Astrocyte of the hippocampus (primary cell): ENCODE measurements around the gene TESK2.
A peak's percentile ranks its signal among the peaks of the same experiment; 100 is the strongest.
"Not testable (repeated sequence)": the region's sequence is repeated elsewhere in the genome, so short reads cannot be mapped to it uniquely, and the experiment has no call there.

Experiments used
- DNase-seq: peaks from one replicate; pipeline ENCODE4 v3.0.0; 2011; ENCODE audit warnings: low read depth, low spot score

The TESK2 gene

GRCh38 chr1:45474194-45474593 lies 16.8 kb downstream of the TESK2 start:
- not testable (repeated sequence) for DNase-seq

GRCh38 chr1:45473302-45473701 lies 17.7 kb downstream of the TESK2 start:
- DNase-seq, result no peak

GRCh38 chr1:45470306-45470798 lies 20.6 kb downstream of the TESK2 start:
- no peak for DNase-seq

- peak; percentile 2 for DNase-seq
Observed at GRCh38 chr1:45467353-45467752, 23.6 kb downstream of the TESK2 start.

- no peak for DNase-seq
Observed at GRCh38 chr1:45465277-45465676, 25.7 kb downstream of the TESK2 start.

- DNase-seq, result no peak
Observed at GRCh38 chr1:45458894-45459293, 32.1 kb downstream of the TESK2 start.

- DNase-seq, result no peak
Observed at GRCh38 chr1:45456531-45456930, 34.4 kb downstream of the TESK2 start.

GRCh38 chr1:45455162-45455561 lies 35.8 kb downstream of the TESK2 start:
- no peak for DNase-seq

GRCh38 chr1:45454464-45454863 lies 36.5 kb downstream of the TESK2 start:
- no peak for DNase-seq

- DNase-seq, result no peak
Observed at GRCh38 chr1:45452503-45452902, 38.5 kb downstream of the TESK2 start.

- DNase-seq, result no peak
Observed at GRCh38 chr1:45448357-45448756, 42.6 kb downstream of the TESK2 start.

GRCh38 chr1:45446950-45447672 lies 43.9 kb downstream of the TESK2 start:
- DNase-seq, result no peak

- DNase-seq, result no peak
Observed at GRCh38 chr1:45446530-45446929, 44.4 kb downstream of the TESK2 start.

GRCh38 chr1:45444609-45445131 lies 46.3 kb downstream of the TESK2 start:
- DNase-seq, result no peak

- DNase-seq, result no peak
Observed at GRCh38 chr1:45443580-45444446, 47.1 kb downstream of the TESK2 start.

GRCh38 chr1:45442272-45442671 lies 48.7 kb downstream of the TESK2 start:
- peak; percentile 71 for DNase-seq

GRCh38 chr1:45437323-45437722 lies 53.6 kb downstream of the TESK2 start:
- DNase-seq, result no peak

GRCh38 chr1:45430490-45430889 lies 60.5 kb downstream of the TESK2 start:
- no peak for DNase-seq

- DNase-seq, result no peak
Observed at GRCh38 chr1:45429561-45430159, 61.3 kb downstream of the TESK2 start.

- no peak for DNase-seq
Observed at GRCh38 chr1:45423906-45424678, 66.9 kb downstream of the TESK2 start.

- DNase-seq, result no peak
Observed at GRCh38 chr1:45421935-45422334, 69.0 kb downstream of the TESK2 start.
